AG04449 (cell line): ENCODE data around the gene SH2D4B.

ENCODE experiments used
- CTCF ChIA-PET: fragments of 350-600 bp; formaldehyde crosslinking; extraction: SDS; loops from one replicate; lab custom pipeline; 2021; ENCODE audit warnings: antibody characterized with exemption; lab: Yijun Ruan, JAX
- POLR2A ChIA-PET: fragments of 400-600, 350-600 bp; formaldehyde crosslinking; extraction: SDS; loops from one replicate; lab custom pipeline; 2020; ENCODE audit warnings: antibody characterized with exemption, inconsistent platforms; lab: Yijun Ruan, JAX
- DNase-seq: peaks from one replicate; pipeline ENCODE4 v3.0.0-alpha.2; 2010; ENCODE audit warnings: low read depth, low spot score
- H3K4me3 ChIP-seq: 2 replicates; pipeline ENCODE4 v1.5.1; 2011; ENCODE audit warnings: low read depth, mild to moderate bottlenecking, control low read depth, low read length
- CTCF ChIP-seq: IDR thresholded peaks from one replicate; pipeline ENCODE4 v1.5.1; 2011; ENCODE audit warnings: mild to moderate bottlenecking, moderate library complexity, low read length, control low read depth, inconsistent platforms; ENCODE audit not compliant: insufficient read depth; ENCODE audit errors: missing control alignments

SH2D4B gene

GRCh38 chr10:80517416-80518142, 20.1 kb upstream of the SH2D4B start:
- no peak for DNase-seq
- no peak overlapping the region for H3K4me3 ChIP-seq
- ChIA-PET CTCF (no interaction called here), POLR2A (no interaction called here)
- no peak for TF ChIP-seq CTCF

- no peak overlapping the region for H3K4me3 ChIP-seq
- POLR2A ChIA-PET, result no interaction called here
- CTCF ChIA-PET, result interaction anchor here (2.4 to 2.7 kb wide), 2 partner anchors 13 to 74 kb away, joined by 7 to 11 read pairs; no protein-coding TSS in a partner anchor
- DNase-seq, result no peak
- no peak for TF ChIP-seq CTCF
Observed at GRCh38 chr10:80518143-80518806, 19.4 kb upstream of the SH2D4B start.

- DNase-seq, result no peak
- POLR2A ChIA-PET, result no interaction called here
- no peak overlapping the region for H3K4me3 ChIP-seq
- CTCF ChIA-PET, result interaction anchor here (2.4 to 2.7 kb wide), 2 partner anchors 13 to 74 kb away, joined by 7 to 11 read pairs; no protein-coding TSS in a partner anchor
- TF ChIP-seq CTCF, result no peak
Observed at GRCh38 chr10:80518807-80519360, 18.8 kb upstream of the SH2D4B start.

GRCh38 chr10:80519936-80520650, 17.6 kb upstream of the SH2D4B start:
- DNase-seq, result no peak
- no peak overlapping the region for H3K4me3 ChIP-seq
- no peak for TF ChIP-seq CTCF
- CTCF ChIA-PET, result interaction anchor here (0.7 to 2.7 kb wide), 3 partner anchors 15 to 143 kb away, joined by 3 to 11 read pairs (median 7); no protein-coding TSS in a partner anchor
- POLR2A ChIA-PET, result no interaction called here

- no peak overlapping the region for H3K4me3 ChIP-seq
- no peak for TF ChIP-seq CTCF
- no peak for DNase-seq
- ChIA-PET POLR2A (no interaction called here), CTCF (interaction anchor here (1.3 to 2.7 kb wide), 3 partner anchors 15 to 76 kb away, joined by 3 to 11 read pairs (median 7); no protein-coding TSS in a partner anchor)
Observed at GRCh38 chr10:80520661-80521470, 16.8 kb upstream of the SH2D4B start.
